Ectodermal cell (in vitro differentiated cells): ENCODE data around the gene PRDM16.

Source experiments
- H3K27ac ChIP-seq: 2 replicates; pipeline ENCODE4 v1.7.0; 2013; ENCODE audit warnings: mild to moderate bottlenecking, low read depth, low read length; ENCODE audit not compliant: insufficient read depth, poor library complexity, severe bottlenecking
- H3K27me3 ChIP-seq: 2 replicates; pipeline ENCODE4 v1.7.0; 2013; ENCODE audit warnings: mild to moderate bottlenecking, low read length; ENCODE audit not compliant: insufficient read depth, control insufficient read depth, poor library complexity, severe bottlenecking
- H3K36me3 ChIP-seq: one replicate; pipeline ENCODE4 v1.7.0; 2013; ENCODE audit warnings: low read length; ENCODE audit not compliant: control insufficient read depth, insufficient read depth
- H3K4me1 ChIP-seq: one replicate; pipeline ENCODE4 v1.7.0; 2013; ENCODE audit warnings: low read length; ENCODE audit not compliant: control insufficient read depth, insufficient read depth
- H3K4me3 ChIP-seq: 2 replicates; pipeline ENCODE4 v1.7.0; 2013; ENCODE audit warnings: low read depth, low read length, control low read depth; ENCODE audit not compliant: insufficient read depth
- H3K9me3 ChIP-seq: 2 replicates; pipeline ENCODE4 v1.7.0; 2013; ENCODE audit warnings: mild to moderate bottlenecking, low read length, moderate library complexity; ENCODE audit not compliant: control insufficient read depth
- WGBS, 2 experiments: methylation state at CpG; one replicate each; pipeline ENCODE4 v1.1.7; 2013; ENCODE audit warnings: missing lambda C conversion rate in 2 of 2; 5-methylcytosine and 5-hydroxymethylcytosine counted together

PRDM16 gene

DNA sequence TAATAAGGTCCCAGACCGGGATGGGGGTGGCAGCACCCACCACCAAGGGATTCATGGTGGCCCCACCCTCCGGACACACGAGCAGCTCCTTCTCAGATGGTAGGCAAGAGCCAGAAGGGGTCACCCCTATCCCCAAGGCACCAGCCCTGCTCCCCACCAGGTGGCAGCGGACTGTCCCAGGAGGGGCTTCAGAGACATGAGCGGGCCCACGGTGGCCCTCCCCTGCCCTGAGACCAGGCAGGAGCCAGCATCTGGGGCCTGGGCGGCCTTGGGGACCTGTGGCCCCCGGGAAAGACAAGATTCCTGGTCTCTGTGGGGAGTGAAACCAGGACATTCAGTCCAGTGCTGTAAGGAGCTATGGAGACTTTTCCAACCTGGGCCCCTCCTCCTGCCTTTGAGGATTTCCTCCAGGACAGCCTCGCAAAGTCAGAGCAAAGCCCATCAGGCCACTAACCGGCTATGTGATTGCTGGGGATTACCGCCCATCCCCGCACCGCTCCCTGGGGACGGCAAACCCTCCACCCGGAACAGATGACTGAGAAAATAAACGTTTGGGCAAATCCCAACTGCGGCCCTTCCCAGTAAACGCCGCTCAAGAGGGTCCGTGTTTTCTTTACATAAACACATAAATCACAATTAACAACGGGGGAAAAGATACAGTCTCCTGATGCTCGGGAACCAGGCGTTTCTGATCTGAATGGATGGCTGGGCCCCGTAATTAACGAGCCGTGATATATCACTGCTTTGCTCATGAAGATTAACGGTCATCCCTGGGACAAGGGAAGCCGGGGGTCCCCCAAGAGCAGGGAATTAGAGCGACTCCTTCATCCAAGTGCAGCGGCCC, 334.6 kb downstream of the PRDM16 start:
- H3K4me1 ChIP-seq: peaks cover 23% of the 10 kb centered on the region
- 79 to 82% methylated on average over 30 of the region's 30 CpGs for WGBS, 2 experiments
- no peaks in the 10 kb centered on the region for H3K36me3 ChIP-seq
- no peaks in the 10 kb centered on the region for H3K9me3 ChIP-seq
- H3K27ac ChIP-seq: no peak overlapping the region
- H3K27me3 ChIP-seq: no peaks in the 10 kb centered on the region
- no peak overlapping the region for H3K4me3 ChIP-seq

DNA sequence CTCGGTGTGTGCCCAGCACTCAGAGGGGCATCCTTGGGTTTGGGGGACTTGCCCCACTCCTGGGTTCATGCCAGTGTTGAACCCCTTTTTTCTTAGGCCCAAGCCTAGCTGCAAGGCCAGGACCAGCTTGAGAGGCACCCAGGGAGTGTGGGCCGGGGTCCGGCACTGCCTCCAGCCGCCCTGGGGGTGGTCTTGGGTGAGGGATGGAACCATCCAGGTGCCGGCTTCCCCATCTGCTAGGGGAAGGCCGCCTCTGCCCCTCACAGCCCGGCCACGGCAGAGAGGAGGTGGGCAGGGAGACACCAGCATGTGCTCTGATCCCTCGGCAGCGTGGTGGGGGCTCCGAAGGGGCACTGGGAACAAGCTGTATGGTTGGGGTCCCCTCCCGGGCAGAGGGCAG, 335.3 kb downstream of the PRDM16 start:
- 95% methylated on average over 12 of the region's 12 CpGs for WGBS, 2 experiments
- no peak overlapping the region for H3K27ac ChIP-seq
- no peak overlapping the region for H3K4me3 ChIP-seq
- H3K36me3 ChIP-seq: no peaks in the 10 kb centered on the region
- no peaks in the 10 kb centered on the region for H3K27me3 ChIP-seq
- H3K4me1 ChIP-seq: peaks cover 23% of the 10 kb centered on the region
- no peaks in the 10 kb centered on the region for H3K9me3 ChIP-seq

DNA sequence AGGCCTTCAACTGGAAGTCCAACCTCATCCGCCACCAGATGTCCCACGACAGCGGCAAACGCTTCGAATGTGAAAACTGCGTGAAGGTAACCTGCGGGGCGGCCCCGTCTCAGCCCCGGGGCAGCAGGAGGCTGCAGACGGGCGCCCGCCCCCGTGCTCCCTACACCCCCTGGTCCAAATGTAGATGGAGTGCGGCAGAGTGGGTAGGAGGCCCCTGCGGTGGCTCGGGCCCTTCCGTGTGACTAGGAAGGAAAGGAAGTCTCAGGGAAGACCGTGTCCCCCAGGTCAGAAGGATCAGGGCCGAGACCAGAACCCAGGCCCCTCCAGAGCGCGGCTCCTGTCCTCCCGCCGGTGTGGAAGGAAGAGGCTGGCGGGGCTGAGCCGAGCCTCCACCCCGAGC, 335.8 kb downstream of the PRDM16 start:
- Histone ChIP-seq H3K4me3 (no peak overlapping the region), H3K36me3 (no peaks in the 10 kb centered on the region), H3K4me1 (peaks cover 23% of the 10 kb centered on the region), H3K9me3 (no peaks in the 10 kb centered on the region), H3K27ac (no peak overlapping the region), H3K27me3 (no peaks in the 10 kb centered on the region)
- WGBS, 2 experiments: 94 to 95% methylated on average over 27 of the region's 27 CpGs

DNA sequence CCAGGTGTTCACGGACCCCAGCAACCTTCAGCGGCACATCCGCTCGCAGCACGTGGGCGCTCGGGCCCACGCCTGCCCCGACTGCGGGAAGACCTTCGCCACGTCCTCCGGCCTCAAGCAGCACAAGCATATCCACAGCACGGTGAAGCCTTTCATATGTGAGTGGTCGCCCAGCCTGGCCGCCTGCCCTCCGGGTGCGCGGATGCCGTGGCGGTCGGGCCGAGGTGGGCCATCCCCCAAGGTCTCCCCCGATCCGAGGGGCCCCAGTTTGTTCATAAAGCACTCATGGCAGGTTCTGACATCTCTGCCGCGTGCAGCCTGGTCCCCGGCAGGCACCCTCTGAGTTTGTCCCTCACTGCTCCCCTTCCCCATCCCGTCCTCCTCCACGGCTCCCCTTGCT, 336.5 kb downstream of the PRDM16 start:
- Histone ChIP-seq H3K4me1 (peaks cover 23% of the 10 kb centered on the region), H3K4me3 (no peak overlapping the region), H3K36me3 (no peaks in the 10 kb centered on the region), H3K9me3 (no peaks in the 10 kb centered on the region), H3K27me3 (no peaks in the 10 kb centered on the region), H3K27ac (no peak overlapping the region)
- WGBS, 2 experiments: 94 to 95% methylated on average over 30 of the region's 30 CpGs

- no peaks in the 10 kb centered on the region for H3K27me3 ChIP-seq
- peaks cover 23% of the 10 kb centered on the region for H3K4me1 ChIP-seq
- H3K36me3 ChIP-seq: no peaks in the 10 kb centered on the region
- H3K9me3 ChIP-seq: no peaks in the 10 kb centered on the region
- 89 to 90% methylated on average over 17 of the region's 17 CpGs for WGBS, 2 experiments
- no peak overlapping the region for H3K4me3 ChIP-seq
- no peak overlapping the region for H3K27ac ChIP-seq
Measured at GRCh38 chr1:3405974-3406867, 337.2 kb downstream of the PRDM16 start.

- Histone ChIP-seq H3K9me3 (no peaks in the 10 kb centered on the region), H3K4me1 (peaks cover 23% of the 10 kb centered on the region), H3K27me3 (no peaks in the 10 kb centered on the region), H3K27ac (no peak overlapping the region), H3K4me3 (no peak overlapping the region), H3K36me3 (no peaks in the 10 kb centered on the region)
- WGBS, 2 experiments: 91 to 95% methylated on average over 12 of the region's 12 CpGs
Measured at GRCh38 chr1:3407021-3407420, 338.0 kb downstream of the PRDM16 start.

- Histone ChIP-seq H3K36me3 (no peaks in the 10 kb centered on the region), H3K27ac (no peak overlapping the region), H3K9me3 (no peaks in the 10 kb centered on the region), H3K4me3 (no peak overlapping the region), H3K4me1 (peaks cover 11% of the 10 kb centered on the region), H3K27me3 (no peaks in the 10 kb centered on the region)
- WGBS, 2 experiments: 95 to 97% methylated on average over 36 of the region's 36 CpGs
Measured at GRCh38 chr1:3408751-3409266, 339.8 kb downstream of the PRDM16 start.

DNA sequence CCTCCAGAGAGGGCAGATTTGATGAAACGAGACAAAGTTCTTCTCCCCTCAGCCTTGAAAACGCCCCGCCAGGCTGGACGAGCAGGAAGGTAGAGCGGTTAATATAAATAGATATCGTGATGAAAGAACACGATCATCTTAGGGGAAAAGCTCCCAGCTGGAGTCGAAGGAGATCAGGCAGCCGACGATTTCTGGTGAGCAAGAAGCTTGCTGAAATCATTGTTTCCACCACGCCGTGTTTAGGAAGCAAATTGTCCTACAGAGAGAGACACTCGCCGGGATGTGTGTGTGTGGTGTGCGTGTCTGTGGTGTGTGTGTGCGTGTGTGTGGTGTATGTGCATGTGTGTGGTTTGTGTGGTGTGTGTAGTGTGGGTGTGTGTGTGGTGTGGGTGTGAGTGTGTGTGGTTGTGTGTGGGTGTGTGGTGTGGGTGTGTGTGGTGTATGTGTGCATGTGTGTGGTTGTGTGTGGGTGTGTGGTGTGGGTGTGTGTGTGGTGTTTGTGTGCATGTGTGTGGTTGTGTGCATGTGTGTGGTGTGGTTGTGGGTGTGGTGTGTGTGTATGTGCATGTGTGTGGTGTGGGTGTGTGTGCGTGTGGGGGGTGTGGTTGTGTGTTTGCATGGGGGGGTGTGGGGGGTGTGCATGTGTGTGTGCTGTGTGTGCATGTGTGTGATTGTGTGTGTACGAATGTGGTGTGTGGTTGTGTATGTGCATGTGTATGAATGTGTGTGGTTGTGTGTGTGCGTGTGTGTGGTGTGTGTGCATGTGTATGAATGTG, 340.6 kb downstream of the PRDM16 start:
- Histone ChIP-seq H3K27me3 (no peaks in the 10 kb centered on the region), H3K4me3 (no peak overlapping the region), H3K27ac (no peak overlapping the region), H3K4me1 (peaks cover 7% of the 10 kb centered on the region), H3K9me3 (no peaks in the 10 kb centered on the region), H3K36me3 (no peaks in the 10 kb centered on the region)
- 93% methylated on average over 19 of the region's 19 CpGs for WGBS, 2 experiments

DNA sequence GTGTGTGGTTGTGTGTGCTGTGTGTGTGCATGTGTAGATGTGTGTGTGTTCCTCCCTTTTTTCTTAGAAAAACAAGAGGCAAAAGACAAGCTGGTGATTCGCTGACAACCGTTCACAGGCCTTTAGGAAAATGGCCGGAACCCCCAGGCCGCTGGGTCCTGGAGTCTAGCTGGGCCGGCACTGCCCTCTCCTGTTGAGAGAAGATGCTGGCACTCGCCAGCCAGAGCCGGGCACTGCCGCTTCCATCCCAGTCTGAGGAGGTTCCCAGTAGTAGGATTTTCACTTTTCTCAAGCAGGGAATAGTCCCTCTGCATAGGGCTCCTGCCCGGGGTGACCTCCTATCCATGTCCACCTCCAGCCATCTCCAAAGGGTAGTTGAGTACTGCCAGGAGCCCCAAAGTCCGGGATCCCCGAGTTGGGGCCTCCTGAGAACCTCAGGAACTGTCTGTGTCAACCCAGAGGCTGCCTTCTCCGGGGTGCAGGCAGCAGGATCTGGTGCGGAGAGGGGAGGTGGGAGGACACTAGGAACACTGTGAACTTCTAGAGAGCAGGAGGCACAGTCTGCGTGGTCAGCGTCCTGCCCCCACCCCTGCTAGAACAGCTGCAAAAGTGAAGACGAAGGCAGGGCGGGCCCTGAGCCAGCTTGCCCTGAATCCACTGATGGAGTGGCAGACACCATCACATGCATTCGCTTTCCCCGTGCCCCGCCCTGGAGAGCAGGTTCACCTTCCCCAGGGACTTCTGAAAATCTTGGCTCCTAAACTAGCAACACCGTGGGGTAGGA, 341.3 kb downstream of the PRDM16 start:
- no peak overlapping the region for H3K27ac ChIP-seq
- H3K9me3 ChIP-seq: no peaks in the 10 kb centered on the region
- 80 to 82% methylated on average over 21 of the region's 21 CpGs for WGBS, 2 experiments
- no peaks in the 10 kb centered on the region for H3K36me3 ChIP-seq
- H3K4me3 ChIP-seq: no peak overlapping the region
- peaks cover 5% of the 10 kb centered on the region for H3K4me1 ChIP-seq
- no peaks in the 10 kb centered on the region for H3K27me3 ChIP-seq
